Embryonic facial prominence (tissue), 1 donor: Measurements from ENCODE around the gene TSNAXIP1.

ENCODE experiments used
- DNase-seq: peaks from one replicate; pipeline ENCODE4 v3.0.0-alpha.2; 2016; ENCODE audit errors: extremely low spot score

The TSNAXIP1 gene

DNA sequence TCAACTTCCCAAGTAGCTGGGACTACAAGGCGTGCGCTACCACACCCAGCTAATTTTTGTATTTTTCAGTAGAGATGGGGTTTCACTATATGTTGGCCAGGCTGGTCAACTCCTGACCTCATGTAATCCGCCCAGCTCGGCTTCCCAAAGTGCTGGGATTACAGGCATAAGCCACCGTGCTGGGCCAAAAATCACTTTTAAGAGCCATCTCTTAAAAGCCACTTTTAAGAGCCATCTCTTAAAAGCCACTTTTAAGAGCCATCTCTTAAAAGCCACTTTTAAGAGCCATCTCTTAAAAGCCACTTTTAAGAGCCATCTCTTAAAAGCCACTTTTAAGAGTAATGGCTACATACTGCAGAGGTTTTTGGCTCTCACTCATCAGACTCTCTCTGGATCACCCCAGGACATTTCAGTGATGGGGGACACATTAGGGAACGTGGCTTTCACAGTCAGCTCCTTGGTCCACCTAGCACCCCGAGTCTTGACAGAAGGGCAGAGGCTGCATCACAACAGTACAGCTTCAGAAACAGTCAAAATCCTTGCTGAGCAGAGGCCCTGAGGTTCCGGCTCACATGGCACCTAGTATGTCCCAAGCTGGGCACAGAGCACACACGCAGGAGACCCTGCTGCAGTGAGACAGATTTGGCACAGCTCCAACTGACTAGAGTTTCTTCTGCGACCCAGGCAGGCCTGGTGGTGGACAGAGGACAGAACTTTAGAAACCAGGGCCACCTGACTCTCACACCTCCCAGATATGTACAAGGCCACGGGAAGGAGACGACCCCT lies 23.9 kb upstream of the TSNAXIP1 start:
- no peak for DNase-seq

DNA sequence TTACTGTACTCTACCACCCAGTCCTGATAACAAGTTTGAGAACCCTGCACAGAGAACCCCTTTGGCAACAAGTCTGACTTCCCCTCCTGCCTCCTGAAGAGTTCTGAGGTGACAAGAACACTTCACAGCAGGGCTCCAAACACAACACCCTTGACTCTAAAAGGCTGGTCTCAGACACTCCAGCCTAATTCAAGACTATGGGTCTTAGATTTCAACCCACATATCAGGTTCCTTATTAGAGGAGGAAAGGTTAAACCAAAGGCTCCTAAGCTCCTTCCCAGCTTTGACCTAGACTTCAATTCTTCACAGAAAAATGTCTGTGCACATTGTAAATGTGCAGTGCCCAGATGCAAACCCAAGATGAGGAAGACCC lies 23.4 kb upstream of the TSNAXIP1 start:
- no peak for DNase-seq

DNA sequence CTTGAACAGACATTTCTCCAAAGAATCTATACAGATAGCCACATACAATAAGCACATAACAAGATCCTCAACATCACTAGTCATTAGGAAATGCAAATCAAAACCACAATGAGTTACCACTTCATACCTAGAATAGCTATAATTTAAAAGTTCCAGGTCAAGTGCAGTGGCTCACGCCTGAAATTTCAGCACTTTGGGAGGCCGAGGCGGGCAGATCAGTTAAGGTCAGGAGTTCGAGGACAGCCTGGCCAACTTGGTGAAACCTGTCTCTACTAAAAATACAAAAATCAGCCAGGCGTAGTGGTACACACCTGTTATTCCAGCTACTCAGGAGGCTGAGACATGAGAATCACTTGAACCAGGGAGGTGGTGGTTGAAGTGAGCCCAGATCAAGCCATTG lies 20.2 kb upstream of the TSNAXIP1 start:
- DNase-seq, result no peak

- DNase-seq, result no peak
Measured at GRCh38 chr16:67790071-67790470, 16.6 kb upstream of the TSNAXIP1 start.

GRCh38 chr16:67796099-67796718 lies 10.5 kb upstream of the TSNAXIP1 start:
- no peak for DNase-seq

GRCh38 chr16:67800338-67800926 lies 6.3 kb upstream of the TSNAXIP1 start:
- DNase-seq, result no peak

- DNase-seq, result no peak
Measured at GRCh38 chr16:67801241-67801640, 5.4 kb upstream of the TSNAXIP1 start.

- no peak for DNase-seq
Measured at GRCh38 chr16:67801883-67802282, 4.8 kb upstream of the TSNAXIP1 start.

- DNase-seq, result no peak
Measured at GRCh38 chr16:67803894-67804293, 2.8 kb upstream of the TSNAXIP1 start.

DNA sequence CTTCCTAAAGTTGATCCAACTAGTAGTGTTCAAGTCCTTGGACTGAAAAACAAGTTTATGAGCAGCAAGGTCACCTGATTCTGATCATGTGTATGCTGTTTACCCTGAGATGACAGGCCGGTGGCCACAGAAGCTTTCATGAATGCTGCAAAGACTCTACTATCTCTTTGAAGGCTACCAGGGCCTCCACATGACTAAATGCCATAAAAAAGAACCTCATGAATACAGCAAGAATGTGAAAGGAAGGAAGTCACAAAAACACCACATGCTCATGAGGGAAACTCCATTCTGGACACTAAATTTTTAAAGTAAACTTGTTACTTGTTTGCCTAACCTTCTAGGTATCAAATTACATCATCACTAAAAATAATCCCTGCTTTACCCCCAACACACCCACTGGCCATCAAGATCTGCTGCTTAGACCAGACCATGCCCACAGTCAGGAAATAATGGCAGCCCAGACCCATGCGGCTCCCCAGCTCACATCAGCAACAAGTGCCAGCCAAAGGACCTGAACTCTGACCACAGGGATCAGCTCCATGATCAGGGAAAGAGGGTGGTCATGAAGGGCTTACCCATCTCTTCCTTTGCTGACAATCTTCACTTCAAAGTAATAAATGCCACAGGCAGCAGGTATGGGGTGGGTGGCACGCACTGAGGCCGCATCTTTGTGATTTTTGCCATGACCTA lies 1.7 kb upstream of the TSNAXIP1 start:
- no peak for DNase-seq

DNA sequence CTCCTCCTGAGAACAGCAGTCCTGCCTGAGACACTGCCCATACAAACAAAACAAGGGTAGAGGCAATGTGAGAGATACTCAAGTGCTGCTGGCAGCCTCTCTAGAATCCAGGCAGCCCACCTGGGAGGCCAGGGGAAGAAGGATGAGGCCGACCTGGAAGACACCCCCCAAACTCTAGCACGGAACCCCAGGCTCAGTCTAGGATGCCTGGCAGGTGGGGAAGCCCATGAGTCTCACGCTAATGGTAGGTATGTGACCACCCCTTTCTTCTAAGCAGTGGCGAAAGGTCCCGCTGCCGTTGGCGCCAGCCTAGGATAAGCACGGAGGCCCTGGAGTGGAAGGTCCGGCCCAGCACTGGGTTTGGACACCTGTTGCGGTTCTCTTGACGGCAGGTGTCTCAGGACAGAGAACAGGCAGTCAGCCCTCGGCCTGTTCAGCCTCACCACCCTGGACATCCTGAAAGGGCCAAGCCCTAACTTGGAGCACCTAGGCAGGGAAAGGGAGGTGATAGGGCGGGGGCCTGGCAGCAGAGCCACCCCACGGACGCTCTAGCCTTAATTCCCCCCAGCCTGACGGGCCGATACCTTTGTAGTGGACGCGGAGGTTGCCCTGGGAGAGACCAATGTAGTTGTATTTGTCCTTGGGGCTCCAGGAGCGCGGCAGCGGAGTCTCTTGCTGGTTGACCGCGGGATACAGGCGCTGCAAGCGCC lies 816 bp upstream of the TSNAXIP1 start:
- DNase-seq, result no peak

- no peak for DNase-seq
Measured at GRCh38 chr16:67807148-67807682, 526 bp downstream of the TSNAXIP1 start.

DNA sequence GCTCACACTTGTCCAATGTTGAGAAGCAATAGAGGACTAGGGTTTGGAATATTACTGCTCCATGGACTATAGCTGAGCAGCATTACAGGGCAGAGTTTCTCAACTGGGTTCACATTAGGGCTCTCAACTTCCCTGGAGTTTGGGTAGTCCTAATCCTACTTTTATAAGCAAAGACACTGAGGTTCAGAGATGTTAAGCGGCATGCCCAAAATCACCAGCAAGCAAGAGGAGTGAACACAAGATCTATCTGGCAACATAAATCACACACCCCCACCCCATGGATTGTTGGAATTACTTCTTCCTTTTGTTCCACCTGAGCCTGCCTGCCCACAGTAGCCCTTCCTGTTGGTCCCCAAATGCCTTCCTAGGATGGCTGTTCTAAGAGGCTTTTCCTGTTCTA lies 5.2 kb downstream of the TSNAXIP1 start:
- no peak for DNase-seq

- DNase-seq, result no peak
Measured at GRCh38 chr16:67814567-67814966, 7.9 kb downstream of the TSNAXIP1 start.

- DNase-seq, result no peak
Measured at GRCh38 chr16:67820608-67821259, 14.0 kb downstream of the TSNAXIP1 start.

DNA sequence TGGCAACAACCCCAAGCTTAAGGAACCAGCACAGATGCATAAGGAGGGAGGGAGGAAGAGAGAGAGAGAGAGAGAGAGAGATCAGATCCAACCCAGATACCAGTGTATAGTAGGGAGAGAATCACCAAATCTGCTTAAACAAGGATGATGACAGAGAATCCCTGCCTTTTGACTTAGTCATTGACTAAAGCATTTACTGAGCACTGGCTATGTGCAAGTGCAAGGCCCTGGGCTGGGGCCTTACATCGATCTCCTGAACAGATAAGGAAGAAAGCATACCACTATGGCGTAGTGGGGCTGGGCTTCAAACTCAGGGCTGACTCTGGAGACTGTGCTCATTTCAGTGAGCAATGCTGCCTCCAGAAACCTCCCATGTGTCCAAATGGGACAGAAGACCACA lies 15.8 kb downstream of the TSNAXIP1 start:
- no peak for DNase-seq

- DNase-seq, result no peak
Measured at GRCh38 chr16:67825119-67825518, 18.4 kb downstream of the TSNAXIP1 start.

- no peak for DNase-seq
Measured at GRCh38 chr16:67825906-67826305, 19.2 kb downstream of the TSNAXIP1 start.

DNA sequence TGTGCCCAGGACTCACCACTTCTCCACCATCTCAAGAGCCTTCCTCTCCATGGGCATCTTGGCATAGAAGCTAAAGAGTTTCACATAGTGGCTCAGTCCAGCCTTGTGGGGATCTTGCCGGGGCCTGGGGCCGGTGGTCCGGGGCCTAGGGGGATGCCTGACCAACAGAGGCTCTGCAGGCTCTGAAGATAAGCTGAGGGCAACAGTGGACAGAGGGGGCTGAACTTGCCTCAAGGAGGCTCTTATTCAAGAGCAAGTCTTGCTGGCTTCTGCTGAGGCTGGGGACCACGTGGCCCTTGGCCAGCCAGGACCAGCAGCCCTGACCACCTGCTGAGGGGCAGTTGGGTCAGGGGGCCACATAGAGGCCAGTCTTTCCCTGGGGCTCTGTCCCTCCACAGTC lies 22.0 kb downstream of the TSNAXIP1 start:
- no peak for DNase-seq

DNA sequence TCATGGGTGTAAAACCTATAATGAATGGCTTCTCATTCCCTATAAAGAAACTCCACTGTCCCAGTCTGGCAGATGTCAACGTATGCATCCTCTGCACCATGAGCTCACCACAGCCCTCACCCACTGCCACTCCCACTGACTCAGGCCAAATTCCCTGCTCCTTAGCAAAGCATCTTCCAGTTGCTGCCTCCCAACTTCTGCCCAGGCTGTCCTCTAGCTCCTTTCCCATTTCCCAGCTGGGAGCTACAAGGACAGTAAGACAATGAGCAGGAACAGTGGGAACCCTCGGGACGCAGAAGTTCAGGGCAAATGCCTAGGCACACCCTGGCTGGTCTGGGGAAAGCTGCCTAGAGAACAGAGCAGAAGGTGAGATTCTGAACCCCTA lies 26.3 kb downstream of the TSNAXIP1 start:
- DNase-seq, result no peak
